Activated T-cell treated with anti-CD3 and anti-CD28 coated beads, Interleukin-2, amount 50 U/mL, for 24 hours (primary cell): ENCODE data around the gene ASPHD2.
A peak's percentile ranks its signal among the peaks of the same experiment; 100 is the strongest.

ENCODE experiments used
- DNase-seq: peaks from one replicate; pipeline ENCODE4 v3.0.0-alpha.2; 2020
- H3K27ac Mint-ChIP-seq: 2 replicates; pipeline ENCODE4 v1.8.0; 2020; ENCODE audit warnings: mild to moderate bottlenecking, mixed read lengths
- H3K27me3 Mint-ChIP-seq: 2 replicates; pipeline ENCODE4 v1.8.0; 2020; ENCODE audit warnings: mixed read lengths
- H3K36me3 Mint-ChIP-seq: 2 replicates; pipeline ENCODE4 v1.8.0; 2020; ENCODE audit warnings: low read depth, mixed read lengths
- H3K4me1 Mint-ChIP-seq: 2 replicates; pipeline ENCODE4 v1.8.0; 2020; ENCODE audit warnings: low read depth, mixed read lengths
- H3K4me3 Mint-ChIP-seq: 2 replicates; pipeline ENCODE4 v1.8.0; 2020; ENCODE audit warnings: mild to moderate bottlenecking, moderate library complexity, mixed read lengths
- H3K9me3 Mint-ChIP-seq: 2 replicates; pipeline ENCODE4 v1.8.0; 2020; ENCODE audit warnings: mixed read lengths

The ASPHD2 gene

DNA sequence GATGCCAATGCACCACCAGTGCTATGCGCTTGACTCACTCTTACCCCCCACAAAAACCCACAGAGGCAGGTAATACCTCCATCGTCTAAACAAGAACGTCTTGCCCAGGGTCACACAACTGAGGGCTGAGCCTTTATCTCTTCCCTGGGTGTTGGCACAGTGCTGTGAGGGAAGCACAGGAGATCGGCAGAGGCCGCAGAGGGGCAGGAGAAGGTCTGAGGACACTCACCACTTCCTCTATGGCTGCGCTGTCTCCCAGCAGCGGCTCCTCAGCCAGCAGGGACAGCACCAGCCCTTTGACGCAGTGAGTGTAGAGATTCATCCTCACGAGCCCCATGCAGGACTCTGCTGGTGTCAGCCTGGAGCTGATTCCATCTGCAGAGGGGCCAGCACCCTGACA is 34.6 kb downstream of the ASPHD2 start:
- Mint-ChIP-seq H3K4me3 (no peak overlapping the region), H3K27me3 (no peaks in the 10 kb centered on the region), H3K9me3 (no peaks in the 10 kb centered on the region), H3K36me3 (peaks cover 96% of the 10 kb centered on the region), H3K27ac (no peak overlapping the region), H3K4me1 (no peaks in the 10 kb centered on the region)
- peak; percentile 8 for DNase-seq

DNA sequence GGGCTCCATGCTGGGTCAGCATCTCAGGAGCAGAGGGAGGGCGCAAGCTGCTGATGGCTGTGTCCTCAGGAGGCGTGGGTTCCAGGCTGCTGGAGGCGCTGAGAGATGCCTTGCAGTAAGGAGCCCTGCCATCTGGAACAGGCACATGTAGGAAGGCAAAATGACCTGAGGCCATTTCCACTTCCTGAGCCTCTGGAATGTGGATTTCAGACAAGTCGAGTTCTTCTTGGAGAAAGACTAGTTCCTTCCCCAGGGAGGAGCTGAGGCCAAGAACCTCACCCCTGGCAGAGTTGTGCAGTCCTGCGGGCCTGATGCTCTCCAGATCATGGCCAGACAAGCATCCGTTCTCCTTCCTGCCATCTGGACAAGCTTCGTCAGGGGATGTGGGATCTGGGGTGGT is 35.3 kb downstream of the ASPHD2 start:
- peaks cover 96% of the 10 kb centered on the region for H3K36me3 Mint-ChIP-seq
- H3K27ac Mint-ChIP-seq = no peak overlapping the region
- no peaks in the 10 kb centered on the region for H3K9me3 Mint-ChIP-seq
- no peaks in the 10 kb centered on the region for H3K4me1 Mint-ChIP-seq
- peak; percentile 12 for DNase-seq
- H3K4me3 Mint-ChIP-seq = no peak overlapping the region
- H3K27me3 Mint-ChIP-seq = no peaks in the 10 kb centered on the region

DNA sequence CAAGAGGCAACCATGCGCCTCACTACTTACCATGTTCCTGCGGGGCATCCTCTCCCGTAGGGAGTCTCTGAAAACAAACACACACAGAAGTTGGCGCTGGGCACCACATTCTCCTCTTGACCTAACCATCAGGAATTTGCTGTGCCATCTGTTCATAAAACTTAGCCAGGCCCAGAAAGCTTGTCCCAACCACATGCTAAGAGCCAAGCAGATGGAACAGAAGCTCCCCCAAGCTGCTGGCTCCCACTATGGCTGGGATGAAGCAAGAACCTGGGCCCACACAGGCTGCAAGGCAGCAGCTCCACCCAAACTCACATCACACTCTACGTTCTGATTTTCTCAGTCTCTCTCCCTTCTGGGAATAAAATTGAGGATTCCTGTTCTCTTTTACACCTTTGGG is 37.1 kb downstream of the ASPHD2 start:
- no peak overlapping the region for H3K27ac Mint-ChIP-seq
- no peaks in the 10 kb centered on the region for H3K4me1 Mint-ChIP-seq
- DNase-seq = no peak
- H3K36me3 Mint-ChIP-seq = peaks cover 96% of the 10 kb centered on the region
- H3K4me3 Mint-ChIP-seq = no peak overlapping the region
- H3K9me3 Mint-ChIP-seq = no peaks in the 10 kb centered on the region
- H3K27me3 Mint-ChIP-seq = no peaks in the 10 kb centered on the region

DNA sequence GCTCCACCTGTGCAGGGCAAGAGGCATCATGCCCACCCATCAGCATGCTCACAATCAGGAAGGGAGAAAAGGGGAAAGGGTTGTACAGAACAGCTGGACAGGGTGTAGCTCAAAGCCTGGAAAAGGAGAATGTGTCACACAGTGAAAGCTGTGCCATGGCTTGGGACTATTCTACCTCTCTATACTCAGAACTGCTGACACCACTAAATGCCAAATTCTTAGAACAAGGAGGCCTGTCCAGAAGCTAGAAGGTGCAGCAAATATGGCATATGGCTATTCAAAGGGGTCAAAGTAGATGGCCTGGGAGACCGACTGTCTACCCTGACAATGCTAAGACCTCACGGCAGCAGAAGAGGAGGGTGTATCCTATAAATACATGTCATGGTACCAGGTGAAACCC is 41.7 kb downstream of the ASPHD2 start:
- DNase-seq = no peak
- Mint-ChIP-seq H3K4me1 (peaks cover 7% of the 10 kb centered on the region), H3K9me3 (no peaks in the 10 kb centered on the region), H3K27ac (no peak overlapping the region), H3K27me3 (no peaks in the 10 kb centered on the region), H3K4me3 (no peak overlapping the region), H3K36me3 (peaks cover 95% of the 10 kb centered on the region)

DNA sequence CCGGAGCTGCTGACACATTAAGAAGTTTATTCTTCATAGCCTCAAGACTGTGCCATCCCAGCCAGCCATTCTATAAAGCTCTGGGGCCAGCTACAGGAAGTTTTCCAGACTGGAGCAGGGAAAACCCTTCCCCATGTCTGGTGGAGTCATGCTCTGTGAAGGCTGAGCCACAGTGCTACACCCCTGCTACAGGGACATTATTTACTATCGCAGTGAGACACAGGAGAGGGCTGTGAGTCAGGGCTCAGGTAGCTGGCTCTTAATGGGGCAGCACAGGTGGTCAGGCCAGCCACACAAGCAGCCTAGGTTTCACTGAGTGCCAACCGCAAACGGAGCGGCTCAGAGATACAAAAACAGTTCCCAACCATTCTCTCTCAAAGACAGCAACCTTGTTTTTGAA is 42.5 kb downstream of the ASPHD2 start:
- H3K27ac Mint-ChIP-seq = no peak overlapping the region
- DNase-seq = no peak
- no peaks in the 10 kb centered on the region for H3K27me3 Mint-ChIP-seq
- peaks cover 91% of the 10 kb centered on the region for H3K36me3 Mint-ChIP-seq
- no peak overlapping the region for H3K4me3 Mint-ChIP-seq
- peaks cover 7% of the 10 kb centered on the region for H3K4me1 Mint-ChIP-seq
- H3K9me3 Mint-ChIP-seq = no peaks in the 10 kb centered on the region

DNA sequence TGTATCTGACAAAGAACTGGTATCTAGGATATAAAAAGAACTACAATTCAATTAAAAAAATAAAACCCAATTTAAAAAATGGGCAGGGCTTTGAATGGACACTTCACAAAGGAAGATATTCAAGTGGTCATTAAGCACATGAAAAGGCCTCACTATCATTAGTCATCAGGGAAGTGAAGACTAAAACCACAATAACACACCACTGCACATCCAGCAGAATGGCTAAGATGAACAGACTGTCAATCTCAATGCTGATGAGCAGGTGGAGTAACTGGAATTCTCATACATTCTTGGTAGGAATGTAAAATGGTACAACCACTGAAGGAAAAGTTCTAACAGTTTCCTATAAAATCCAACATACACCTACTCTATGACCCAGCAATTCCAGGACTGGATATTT is 45.6 kb downstream of the ASPHD2 start:
- Mint-ChIP-seq H3K9me3 (no peaks in the 10 kb centered on the region), H3K4me3 (no peak overlapping the region), H3K4me1 (peaks cover 34% of the 10 kb centered on the region), H3K36me3 (peaks cover 92% of the 10 kb centered on the region), H3K27me3 (no peaks in the 10 kb centered on the region), H3K27ac (peak overlapping the region; percentile 20)
- DNase-seq = no peak

DNA sequence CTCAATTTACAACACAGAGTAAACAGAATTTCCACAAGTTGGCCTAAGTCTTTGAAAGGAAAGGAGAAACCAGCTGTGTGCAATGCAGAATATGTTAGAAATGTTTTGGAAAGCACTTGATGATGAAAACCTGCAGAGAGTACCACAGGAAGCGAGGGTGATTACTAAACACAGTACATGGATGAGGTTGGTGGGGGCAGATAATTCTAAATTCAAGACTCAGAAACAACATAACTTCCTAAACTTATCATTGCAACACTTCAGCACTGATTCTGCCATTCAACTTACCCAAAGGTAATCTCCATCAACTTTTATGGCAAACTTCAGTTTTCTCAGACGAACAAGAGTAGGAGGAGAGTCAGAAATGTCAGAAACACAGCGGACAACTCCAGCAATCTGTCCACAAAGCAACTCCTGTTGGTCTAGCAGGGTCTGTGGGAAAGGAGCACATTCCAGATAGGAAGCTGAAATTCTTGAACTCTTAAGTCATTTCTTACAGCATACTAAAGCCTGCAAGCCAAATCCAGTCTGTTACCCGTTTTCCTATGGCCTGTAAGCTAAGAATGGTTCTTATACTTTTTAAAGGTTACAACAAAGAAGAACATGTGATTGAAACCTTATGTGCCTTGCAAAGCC is 47.8 kb downstream of the ASPHD2 start:
- DNase-seq = no peak
- Mint-ChIP-seq H3K4me3 (no peak overlapping the region), H3K9me3 (no peaks in the 10 kb centered on the region), H3K27ac (peak overlapping the region; percentile 7), H3K36me3 (peaks cover 88% of the 10 kb centered on the region), H3K4me1 (peaks cover 53% of the 10 kb centered on the region), H3K27me3 (no peaks in the 10 kb centered on the region)

DNA sequence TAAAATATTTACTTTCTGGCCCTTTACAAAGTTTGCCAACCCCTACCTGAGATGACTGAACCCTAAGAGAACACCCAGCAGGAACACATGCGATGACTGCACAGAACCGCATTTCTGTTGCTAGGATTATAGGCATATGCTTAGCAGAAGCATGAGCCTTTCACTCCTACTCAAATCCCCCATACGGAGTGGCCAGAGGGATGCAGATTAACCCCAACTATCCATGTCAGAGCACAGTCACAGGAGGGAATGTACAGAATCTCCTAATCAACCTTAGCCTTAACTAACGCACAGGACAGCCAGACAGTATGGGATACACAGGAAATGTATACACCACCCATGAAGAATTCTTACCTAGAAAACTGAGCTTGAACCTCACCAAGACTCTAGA is 48.3 kb downstream of the ASPHD2 start:
- Mint-ChIP-seq H3K36me3 (peaks cover 83% of the 10 kb centered on the region), H3K4me3 (no peak overlapping the region), H3K27ac (peak overlapping the region; percentile 0)

DNA sequence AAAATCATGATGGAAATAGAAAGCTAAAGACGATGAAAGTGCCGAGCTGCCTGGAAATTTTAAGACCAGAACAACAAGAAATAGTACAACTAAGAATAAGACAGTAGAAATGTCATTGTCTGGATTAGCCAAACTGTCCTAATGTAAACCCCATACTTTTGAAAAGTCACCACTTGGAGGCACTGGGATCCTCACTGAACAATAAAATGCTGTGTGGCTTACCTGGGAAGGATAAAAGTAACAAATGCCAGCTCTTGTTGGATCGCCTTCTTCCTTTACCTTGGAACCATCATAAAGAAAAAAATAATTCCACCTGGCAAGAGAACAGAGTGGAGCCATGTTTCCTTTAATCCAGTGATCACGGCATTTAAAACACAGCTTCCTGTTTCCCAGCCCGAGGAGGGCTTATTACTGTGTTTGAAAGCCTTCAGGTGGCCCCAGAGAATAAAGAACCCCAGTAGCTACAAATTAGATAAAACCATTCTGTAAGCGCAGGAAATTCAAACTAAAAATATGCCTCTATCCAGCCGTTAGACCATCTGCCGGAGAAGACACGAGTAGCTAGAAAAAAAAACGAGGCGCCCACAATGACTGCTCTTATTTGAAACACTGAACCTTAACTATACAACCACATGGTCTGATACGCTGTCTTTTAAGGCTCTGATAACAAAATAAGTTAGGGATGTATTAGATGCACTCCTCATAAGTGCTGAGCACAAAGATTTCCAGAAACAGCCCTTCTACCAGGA is 50.2 kb downstream of the ASPHD2 start:
- Mint-ChIP-seq H3K9me3 (no peaks in the 10 kb centered on the region), H3K4me1 (peaks cover 68% of the 10 kb centered on the region), H3K27ac (peak overlapping the region; percentile 68), H3K4me3 (peak overlapping the region; percentile 96), H3K36me3 (peaks cover 73% of the 10 kb centered on the region), H3K27me3 (no peaks in the 10 kb centered on the region)
- no peak for DNase-seq

More for the DNA sequence above, 48.3 kb downstream of the ASPHD2 start:
- DNase-seq = no peak
- H3K9me3 Mint-ChIP-seq = no peaks in the 10 kb centered on the region
- H3K4me1 Mint-ChIP-seq = peaks cover 58% of the 10 kb centered on the region
- no peaks in the 10 kb centered on the region for H3K27me3 Mint-ChIP-seq

DNA sequence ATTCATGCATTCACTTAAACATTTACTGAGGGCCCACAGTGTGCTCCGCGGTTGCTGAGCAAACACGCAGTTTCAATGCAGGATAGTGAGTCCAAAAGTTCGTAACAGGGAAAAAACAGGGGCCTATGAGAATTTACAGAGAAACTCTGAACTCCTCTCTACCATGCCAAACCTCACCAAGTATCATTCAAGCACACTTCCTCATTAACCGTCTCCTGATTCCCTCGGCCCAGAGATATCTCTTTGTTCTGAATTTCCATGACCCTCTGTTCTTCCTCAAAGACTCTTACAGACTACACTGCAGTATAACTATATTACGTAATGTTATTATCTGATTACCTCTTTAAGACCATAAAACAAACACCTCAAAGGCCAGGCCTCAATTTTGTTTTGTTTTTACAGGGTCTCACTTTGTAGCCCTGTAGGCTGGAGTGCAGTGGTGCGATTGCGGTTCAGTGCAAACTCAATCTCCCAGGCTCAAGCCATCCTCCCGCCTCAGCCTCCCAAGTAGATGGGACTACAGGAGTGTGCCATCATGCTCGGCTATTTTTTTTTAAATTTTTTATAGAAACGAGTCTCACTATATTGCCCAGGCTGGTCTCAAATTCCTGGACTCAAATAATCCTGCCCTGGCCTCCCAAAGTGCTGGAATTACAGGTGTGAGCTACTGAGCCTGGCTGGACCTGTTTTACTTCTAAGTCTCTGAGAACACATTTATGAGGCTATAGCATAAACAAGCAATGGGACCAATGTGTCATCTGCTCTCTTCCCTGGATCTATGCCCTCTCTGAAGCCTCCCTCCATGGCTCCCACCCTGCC is 50.9 kb downstream of the ASPHD2 start:
- no peak for DNase-seq
- Mint-ChIP-seq H3K4me1 (peaks cover 68% of the 10 kb centered on the region), H3K36me3 (peaks cover 69% of the 10 kb centered on the region), H3K4me3 (peak overlapping the region; percentile 96), H3K9me3 (no peaks in the 10 kb centered on the region), H3K27ac (peak overlapping the region; percentile 98), H3K27me3 (no peaks in the 10 kb centered on the region)

DNA sequence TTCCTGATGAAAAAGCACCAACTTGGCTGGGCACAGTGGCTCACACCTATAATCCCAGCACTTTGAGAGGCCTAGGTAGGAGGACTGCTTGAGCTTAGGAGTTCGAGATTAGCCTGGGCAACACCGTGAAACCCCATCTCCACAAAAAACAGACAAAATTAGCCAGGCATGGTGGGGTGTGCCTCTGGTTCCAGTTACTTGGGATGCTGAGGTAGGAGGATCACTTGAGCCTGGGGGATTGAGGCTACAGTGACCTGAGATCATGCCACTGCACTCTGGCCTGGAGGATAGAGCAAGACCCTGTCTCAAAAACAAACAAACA is 51.5 kb downstream of the ASPHD2 start:
- Mint-ChIP-seq H3K4me3 (peak overlapping the region; percentile 96), H3K36me3 (peaks cover 64% of the 10 kb centered on the region), H3K27me3 (no peaks in the 10 kb centered on the region), H3K9me3 (no peaks in the 10 kb centered on the region), H3K27ac (peak overlapping the region; percentile 98), H3K4me1 (peaks cover 73% of the 10 kb centered on the region)
- no peak for DNase-seq

DNA sequence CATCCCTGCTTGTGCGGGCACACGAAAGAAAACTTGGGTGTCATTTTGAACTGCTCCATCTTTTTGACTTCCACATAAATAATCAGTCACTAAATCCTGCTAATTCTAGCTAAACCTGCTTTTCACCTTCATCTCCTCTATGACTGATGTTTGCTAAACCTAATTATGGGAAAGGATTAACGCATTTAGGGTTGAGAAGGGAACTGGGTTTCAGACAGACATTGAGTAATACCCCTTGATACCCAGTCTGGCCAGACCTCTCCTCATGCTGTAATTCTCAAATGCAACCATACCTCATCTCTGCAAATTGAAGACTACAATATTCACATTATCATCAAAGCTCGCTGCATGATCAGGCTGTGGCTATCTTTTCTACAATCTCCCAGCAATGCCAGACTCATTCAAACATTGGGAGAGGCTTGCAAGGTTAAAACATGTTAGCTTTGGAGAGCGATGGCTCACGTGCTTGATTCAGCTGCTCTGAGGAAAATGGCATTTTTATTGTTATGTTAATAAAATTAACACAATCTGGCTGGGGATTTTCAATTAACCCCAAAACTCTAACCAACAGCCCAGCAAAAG is 52.1 kb downstream of the ASPHD2 start:
- no peak for DNase-seq
- Mint-ChIP-seq H3K4me3 (peak overlapping the region; percentile 96), H3K36me3 (peaks cover 68% of the 10 kb centered on the region), H3K4me1 (peaks cover 79% of the 10 kb centered on the region), H3K9me3 (no peaks in the 10 kb centered on the region), H3K27ac (peak overlapping the region; percentile 98), H3K27me3 (no peaks in the 10 kb centered on the region)

DNA sequence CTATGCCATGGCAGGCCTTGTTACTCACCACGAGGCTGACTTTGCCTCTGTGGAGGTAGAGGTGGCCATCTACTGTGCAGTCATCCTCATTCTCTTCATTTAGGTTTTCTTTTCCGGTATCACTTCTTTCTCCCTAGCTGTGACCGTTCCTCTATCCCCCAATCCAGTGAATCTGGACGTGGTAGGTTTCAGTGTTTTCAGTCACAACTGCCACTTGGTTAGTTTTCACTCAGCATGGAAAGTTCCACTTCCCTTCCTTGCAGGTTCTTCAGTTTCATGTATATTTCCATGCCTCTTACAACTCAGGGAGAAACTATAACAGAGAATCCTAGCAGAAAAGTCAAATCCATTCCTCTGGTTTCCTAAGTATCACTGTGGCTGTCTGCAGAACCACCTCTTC is 52.6 kb downstream of the ASPHD2 start:
- DNase-seq = no peak
- H3K27ac Mint-ChIP-seq = peak overlapping the region; percentile 98
- no peaks in the 10 kb centered on the region for H3K27me3 Mint-ChIP-seq
- no peaks in the 10 kb centered on the region for H3K9me3 Mint-ChIP-seq
- H3K36me3 Mint-ChIP-seq = peaks cover 67% of the 10 kb centered on the region
- H3K4me1 Mint-ChIP-seq = peaks cover 80% of the 10 kb centered on the region
- H3K4me3 Mint-ChIP-seq = peak overlapping the region; percentile 96

DNA sequence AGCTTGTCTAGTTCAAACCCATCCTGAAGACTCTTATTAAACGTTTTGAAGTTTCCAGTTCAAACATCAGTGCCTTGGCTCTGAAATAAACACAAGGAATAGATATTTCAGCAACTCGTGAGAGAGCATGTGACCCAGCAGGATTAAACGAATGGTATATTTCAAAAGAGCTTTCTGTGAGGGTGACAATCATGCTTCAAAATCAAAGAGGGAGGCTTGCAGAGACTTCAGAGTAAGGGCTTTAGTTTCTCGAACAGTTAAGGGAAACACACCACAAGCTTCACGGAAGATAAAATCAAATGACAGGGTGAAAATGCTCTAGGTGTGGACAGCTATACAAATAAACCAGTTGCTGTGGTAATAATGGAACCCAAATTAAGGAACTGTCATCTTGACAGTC is 53.1 kb downstream of the ASPHD2 start:
- DNase-seq = no peak
- Mint-ChIP-seq H3K27ac (peak overlapping the region; percentile 98), H3K27me3 (no peaks in the 10 kb centered on the region), H3K4me3 (peak overlapping the region; percentile 96), H3K9me3 (no peaks in the 10 kb centered on the region), H3K4me1 (peaks cover 75% of the 10 kb centered on the region), H3K36me3 (peaks cover 66% of the 10 kb centered on the region)
